HG03097 (cell line): ENCODE results near the gene SLC39A1.
A peak's percentile ranks its signal among the peaks of the same experiment; 100 is the strongest.
"Not testable (repeated sequence)": the region's sequence is repeated elsewhere in the genome, so short reads cannot be mapped to it uniquely, and the experiment has no call there.

ENCODE experiments used
- ATAC-seq: cut with Tn5 transposase; IDR thresholded peaks from one replicate; pipeline ENCODE4 v1.9.1; 2021; ENCODE audit not compliant: unreplicated experiment, low FRiP score

SLC39A1 gene, protein sequence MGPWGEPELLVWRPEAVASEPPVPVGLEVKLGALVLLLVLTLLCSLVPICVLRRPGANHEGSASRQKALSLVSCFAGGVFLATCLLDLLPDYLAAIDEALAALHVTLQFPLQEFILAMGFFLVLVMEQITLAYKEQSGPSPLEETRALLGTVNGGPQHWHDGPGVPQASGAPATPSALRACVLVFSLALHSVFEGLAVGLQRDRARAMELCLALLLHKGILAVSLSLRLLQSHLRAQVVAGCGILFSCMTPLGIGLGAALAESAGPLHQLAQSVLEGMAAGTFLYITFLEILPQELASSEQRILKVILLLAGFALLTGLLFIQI

DNA sequence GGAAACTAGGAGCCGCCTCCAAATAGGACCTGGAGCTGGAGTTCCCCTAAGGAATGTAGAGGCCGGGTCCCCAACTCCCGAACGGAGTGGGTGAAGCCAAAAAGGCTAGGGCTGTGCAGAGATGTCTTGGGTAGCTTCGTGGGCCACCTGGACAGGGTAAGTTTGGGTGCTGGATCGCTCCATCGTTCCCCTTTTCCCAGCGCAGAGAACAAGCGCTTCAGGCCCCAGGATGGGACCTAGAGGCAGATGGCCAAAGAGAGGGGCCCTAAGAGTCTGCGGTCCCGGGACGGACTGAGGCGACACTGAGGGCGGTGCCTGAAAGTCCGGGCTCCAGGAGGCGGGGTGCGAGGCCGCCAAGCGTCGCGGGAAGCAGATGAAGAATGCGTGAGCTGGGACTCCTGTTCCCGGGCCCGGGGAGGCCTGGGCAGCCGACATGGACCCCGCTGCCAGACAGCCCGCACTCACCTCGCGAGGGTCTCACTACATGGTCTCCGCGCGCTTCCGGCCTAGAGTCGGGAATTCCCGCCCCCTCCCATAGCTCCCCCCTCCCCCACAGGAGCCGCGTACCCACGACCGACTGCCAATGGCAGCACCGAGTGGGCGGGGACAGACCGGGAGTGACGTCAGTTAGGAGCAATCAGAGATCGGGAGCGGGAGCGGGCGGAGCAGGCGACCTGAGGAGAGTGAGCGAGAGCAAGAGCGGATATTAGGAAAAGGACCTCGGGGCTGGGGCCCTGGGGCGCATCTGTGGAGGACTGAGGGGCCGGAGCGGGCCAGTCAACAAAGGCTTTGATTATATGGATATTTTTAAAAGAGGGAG is at the start of gene SLC39A1:
Gene SLC39A1 (minus strand): TSS at position 508 of the 820 bp plus-strand sequence. CDS start 822 bp downstream, outside the sequence.
- peak; percentile 35 for ATAC-seq

DNA sequence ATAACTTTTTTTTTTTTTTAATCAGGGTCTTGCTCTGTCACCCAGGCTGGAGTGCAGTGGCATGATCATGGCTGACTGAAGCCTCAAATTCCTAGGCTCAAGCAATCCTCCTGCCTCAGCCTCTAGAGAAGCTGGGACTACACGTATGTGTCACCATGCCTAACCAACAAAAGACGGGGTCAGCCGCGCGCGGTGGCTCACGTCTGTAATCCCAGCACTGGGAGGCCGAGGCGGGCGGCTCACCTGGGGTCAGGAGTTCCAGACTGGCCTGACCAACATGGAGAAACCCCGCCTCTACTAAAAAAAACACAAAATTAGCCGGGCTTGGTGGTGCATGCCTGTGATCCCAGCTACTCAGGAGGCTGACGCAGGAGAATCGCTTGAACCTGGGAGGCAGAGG is 49.2 kb upstream of the SLC39A1 start:
- not testable (repeated sequence) for ATAC-seq

DNA sequence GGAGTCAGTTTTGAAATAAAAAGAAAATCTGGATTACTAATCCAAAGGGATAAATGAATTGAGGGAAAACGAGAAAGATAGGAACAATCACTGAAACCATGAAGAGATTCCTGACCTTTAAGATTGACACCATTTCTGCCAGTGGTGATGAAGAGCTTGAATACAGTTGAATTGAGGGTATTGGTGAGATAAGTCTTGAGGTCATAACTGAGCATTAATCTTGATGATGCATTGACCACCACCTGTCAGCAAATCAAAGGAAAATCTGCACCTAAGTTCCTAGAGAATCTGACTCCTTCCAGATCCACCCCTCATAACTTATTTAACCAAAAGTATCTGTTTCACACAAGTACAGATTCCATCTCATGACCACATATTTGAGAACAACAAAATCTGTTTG is 48.8 kb upstream of the SLC39A1 start:
- ATAC-seq: no peak

DNA sequence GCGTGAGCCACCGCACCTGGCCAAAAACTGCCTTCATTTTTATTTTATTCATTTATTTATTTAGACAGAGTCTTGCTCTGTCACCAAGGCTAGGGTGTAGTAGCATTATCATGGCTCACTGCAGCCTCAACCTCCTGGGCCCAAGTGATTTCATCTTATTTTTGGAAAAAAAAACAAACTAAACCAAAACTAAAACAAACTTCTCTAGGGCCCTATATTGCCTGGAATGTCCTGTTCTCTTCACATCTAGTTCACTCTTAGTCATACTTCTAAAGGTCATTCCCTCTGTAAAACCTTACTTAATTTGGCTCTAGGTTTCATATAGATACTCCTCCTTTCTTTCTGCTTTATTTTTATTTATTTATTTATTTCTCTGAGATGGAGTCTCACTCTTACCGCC is 42.8 kb upstream of the SLC39A1 start:
- ATAC-seq: no peak

DNA sequence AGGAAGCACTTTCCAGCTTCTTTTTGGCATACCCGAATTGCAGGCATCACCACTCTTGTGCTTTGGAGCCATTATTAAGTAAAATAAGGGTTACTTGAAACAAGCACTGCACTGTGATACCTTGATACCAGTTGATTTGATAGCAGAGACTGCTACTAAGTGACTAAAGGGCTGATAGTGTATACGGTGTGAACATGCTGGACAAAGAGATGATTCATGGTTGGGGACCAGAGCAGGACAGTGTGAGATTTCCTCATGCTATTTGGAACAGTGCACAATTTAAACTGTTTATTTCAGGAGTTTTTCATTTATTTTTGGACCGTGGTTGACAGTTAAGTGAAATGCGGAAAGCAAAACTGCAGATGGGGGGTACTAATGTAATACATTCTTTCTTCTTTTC is 37.1 kb upstream of the SLC39A1 start:
- no peak for ATAC-seq

DNA sequence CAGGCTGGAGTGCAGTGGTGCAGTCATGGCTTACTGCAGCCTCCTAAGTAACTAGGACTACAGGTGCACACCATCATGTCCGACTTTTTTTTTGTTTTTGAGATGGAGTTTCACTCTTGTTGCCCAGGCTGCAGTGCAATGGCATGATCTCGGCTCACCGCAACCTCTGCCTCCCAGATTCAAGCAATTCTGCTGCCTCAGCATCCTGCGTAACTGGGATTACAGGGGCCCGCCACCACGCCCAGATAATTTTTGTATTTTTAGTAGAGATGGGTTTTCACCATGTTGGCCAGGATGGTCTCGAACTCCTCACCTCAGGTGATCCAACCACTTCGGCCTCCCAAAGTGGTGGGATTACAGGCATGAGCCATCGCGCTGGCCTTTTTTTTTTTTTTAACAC is 33.5 kb upstream of the SLC39A1 start:
- not testable (repeated sequence) for ATAC-seq

DNA sequence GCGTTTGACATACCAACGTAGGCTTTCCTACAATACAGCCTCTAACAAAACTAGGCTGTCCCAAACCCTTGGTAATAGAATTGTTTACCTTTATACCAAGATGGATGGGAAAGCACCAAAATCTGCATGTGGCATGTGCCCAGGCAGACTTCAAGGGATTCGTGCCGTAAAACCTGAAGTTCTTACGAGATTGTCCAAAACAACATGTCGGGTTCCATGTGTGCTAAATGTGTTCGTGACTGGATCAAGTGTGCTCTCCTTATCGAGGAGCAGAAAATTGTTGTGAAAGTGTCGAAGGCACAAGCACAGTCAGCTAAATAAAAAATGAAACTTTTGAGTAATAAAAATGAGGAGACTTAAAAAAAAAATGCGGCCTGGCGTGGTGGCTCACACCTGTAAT is 32.3 kb upstream of the SLC39A1 start:
- ATAC-seq: no peak

DNA sequence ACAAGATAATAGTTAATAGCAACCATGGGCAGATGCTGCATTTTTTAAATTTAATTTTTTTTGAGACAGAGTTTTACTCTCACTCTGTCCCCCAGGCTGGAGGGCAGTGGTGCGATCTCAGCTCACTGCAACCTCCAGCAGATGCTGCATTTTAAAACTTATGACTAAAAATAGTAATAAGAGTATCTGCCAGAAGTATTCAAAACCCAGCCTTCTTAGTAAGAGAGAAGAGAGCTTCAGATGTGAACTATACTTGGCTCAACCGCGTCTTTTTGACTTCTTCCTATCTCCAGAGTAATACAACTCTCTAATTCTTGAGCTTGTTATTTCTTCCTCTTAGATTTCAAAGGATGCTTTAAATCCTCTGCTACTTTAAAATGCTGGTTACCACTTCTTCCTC is 31.9 kb upstream of the SLC39A1 start:
- ATAC-seq: no peak

DNA sequence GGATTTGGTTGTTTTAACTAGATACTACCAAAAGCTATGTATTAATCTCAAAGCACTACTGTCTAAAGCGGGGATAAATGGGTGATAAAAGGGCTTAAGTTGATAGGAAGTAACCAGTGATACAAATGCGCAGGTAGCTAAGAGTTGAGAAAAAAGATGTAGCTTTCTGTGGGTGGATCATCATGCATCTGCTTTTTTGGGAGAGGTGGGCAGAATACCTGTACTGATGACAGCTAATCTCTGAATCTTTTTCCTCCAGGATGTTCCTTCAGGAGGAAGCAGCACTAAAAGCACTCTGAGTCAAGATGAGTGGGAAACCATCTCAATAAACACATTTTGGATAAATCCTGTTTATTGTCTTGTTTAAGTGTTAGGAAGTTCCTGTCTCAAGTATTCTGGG is 28.5 kb upstream of the SLC39A1 start:
- ATAC-seq: no peak

DNA sequence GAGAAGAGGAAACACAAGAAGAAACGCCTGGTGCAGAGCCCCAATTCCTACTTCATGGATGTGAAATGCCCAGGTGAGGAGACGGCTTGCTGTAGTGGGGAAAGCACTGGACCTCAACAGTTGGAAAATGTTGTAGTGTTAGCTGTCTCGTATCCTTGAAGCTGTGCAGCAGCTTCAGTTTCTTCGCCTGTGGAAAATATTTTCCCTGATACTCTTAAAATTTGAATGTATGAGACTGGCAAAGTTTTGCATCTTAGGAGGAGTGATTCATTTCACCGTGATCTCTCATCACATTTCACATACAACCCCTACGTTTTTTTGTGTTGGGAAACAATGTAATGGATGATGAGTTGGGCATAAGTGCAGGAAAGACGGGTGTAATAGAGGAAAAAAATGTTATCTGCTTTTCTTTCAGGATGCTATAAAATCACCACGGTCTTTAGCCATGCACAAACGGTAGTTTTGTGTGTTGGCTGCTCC is 27.9 kb upstream of the SLC39A1 start:
- no peak for ATAC-seq

DNA sequence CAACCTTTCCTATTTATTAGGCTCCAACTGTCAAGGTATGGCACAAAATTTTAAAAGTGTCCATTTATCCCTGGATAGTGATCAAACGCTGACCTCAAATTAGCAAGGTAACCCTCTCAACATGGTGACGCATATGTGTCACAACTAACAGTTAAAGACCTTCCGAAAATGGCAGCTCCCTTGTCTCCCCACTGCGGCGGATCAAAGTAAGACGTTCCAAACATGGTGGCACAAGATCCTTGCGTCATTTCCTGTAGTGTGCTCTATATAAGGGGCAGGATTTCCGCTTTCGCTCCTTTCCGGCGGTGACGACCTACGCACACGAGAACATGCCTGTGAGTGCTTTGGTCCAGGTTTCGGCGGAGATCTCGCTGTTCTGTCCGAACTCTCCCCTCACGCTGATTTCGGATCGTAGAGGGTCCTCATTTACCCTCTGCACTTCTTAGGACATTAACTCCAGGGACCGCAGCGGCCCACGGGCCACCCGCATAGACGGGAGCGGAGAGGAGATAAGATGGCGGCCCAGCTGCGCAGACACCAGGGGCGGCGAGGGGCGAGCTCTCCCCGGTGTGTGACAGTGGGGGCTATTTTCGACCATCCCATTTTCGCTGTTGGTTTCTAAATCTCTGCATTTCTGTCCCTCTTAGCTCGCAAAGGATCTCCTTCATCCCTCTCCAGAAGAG is 27.3 kb upstream of the SLC39A1 start, which contains the start of gene RPS27:
Gene RPS27 (plus strand): TSS at position 295 of the 683 bp plus-strand sequence. CDS start 35 bp downstream, at position 330.
- peak; percentile 81 for ATAC-seq

DNA sequence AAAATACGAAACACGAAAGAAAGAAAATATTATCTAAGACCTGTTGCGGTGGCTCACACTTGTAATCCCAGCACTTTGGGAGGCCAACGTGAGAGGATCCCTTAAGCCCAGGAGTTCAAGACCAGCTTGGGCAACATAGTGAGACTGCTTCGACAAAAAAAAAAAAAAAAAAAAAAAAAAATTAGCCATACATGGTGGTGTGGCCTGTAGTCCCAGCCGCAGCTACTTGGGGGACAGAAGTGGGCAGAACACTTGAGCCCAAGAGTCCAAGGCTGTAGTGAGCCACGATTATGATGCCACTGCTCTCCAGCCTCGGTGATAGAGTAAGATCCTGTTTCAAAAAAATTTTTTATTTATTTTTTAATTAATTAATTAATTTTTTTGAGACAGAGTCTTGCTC is 24.3 kb upstream of the SLC39A1 start:
- no peak for ATAC-seq

DNA sequence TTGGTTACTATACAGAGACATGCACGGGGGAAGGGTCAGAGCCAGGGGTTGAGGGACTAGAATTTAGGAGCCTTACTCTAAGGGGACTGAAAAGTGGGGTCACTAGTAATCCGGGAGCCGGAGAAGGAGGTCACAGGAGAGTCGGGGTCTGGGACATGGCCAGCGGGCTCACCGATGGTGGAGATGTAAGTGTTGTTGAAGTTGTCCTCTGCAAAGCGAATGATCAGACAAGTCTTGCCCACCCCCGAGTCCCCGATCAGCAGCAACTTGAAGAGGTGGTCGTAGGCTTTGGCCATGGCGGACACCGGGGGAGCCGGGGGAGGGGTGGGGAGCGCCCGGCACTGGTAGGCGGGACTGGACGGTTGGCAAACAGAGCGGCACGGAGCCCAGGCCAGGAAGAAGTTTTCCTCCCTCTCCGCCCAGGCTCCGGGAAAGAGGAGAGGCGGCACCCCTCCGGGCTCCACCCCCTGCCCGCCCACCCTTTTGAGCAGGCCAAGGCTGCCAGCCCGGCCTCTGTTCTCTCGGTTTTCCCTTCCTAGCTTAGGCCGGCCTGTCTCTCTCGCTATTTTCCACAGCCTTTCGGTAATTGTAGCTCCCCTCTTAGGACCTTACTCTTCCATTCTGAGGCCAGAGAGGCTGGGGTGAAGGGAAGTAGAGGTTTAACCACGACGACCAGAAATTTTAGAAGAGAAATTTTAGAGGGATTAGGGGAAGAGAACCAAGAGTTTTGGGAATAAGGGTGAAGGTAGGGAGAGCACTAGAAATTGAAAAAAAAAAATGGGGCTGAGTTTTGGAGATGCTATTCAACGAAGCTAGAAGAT is 22.8 kb upstream of the SLC39A1 start, which contains the start of gene RAB13:
Gene RAB13 (minus strand): TSS at position 399 of the 821 bp plus-strand sequence. CDS start 103 bp downstream, at position 296.
- ATAC-seq: no peak

DNA sequence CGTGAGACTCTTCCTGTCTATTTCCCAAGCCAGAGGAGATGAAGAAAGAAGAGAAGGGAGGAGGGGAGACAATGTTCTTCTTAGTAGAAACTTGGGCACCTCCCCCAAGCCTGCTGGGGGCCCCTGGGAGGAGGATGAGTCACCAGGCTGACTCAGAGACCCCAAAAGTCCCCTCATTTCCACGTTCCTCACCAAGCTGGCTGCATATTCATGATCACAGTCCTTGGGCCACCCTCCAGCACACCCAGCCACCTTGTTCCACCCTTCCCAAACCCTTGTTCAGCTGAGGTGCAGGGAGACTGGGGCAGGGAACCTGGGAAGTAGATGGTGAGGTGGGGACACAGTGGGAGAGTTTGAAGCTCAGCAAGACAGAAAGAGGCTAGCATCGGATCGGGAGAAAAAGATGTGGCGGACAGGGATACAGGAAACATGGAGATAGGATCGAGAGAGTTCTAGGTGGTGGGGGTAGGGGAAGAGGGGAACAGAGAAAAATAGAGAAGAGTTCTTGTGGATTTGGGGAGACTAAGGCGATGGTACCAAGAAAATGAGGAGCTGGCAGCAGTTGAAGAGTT is 22.1 kb upstream of the SLC39A1 start:
- ATAC-seq: no peak

DNA sequence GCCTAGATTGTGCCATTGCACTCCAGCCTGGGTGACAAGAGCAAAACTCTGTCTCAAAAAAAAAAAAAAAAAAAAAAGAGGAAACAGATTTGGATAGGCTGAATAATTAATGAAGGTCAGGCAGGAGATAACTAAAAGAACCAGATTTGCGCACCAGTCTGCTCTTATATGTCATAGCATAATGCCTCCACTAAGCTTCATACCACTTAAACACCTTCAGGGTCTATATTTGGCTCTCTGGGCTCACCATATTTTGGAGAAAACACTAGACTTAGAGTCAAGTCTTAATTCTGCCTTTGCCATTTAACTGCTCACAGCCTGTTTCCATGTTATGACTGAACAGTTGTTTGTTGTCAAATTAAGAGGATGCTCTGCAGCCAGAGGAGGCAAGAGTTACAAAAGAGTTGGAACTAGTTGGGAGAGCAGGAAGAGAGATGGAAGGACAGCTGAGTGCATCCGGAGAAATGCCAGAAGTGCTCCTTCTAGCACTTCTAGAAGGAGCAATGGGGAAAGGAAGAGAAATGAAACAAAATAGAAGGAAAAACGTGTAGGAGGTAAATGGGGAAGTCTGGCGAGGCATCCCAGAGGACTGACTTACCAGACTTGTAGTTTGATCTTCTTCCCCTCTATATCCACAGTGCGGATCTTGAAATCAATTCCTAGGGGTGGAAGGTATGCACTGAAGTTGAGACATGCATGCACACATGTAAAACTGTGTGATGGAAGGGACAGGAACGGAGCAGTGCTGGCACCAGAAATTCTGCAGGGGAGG is 21.0 kb upstream of the SLC39A1 start:
- no peak for ATAC-seq

DNA sequence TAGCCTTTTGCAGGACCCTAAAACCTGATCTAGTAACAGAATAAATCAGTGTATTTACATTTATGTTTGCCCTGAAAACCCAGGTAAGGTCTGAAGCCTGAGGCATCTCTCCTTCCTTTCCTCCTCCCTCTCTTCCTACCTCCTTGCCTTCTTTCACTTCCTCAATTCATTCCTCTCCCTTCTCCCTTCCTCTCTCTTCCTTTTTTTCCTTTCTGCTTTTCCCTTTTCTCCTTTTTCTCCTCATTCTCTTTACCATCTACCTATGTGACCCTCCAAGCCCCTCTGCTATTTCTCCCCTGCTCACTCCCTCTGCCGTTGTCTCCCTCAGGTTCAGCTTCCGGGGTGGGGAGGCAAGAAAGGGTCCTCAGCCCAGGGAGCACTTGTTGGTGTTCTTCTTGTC is 18.4 kb upstream of the SLC39A1 start:
- not testable (repeated sequence) for ATAC-seq

DNA sequence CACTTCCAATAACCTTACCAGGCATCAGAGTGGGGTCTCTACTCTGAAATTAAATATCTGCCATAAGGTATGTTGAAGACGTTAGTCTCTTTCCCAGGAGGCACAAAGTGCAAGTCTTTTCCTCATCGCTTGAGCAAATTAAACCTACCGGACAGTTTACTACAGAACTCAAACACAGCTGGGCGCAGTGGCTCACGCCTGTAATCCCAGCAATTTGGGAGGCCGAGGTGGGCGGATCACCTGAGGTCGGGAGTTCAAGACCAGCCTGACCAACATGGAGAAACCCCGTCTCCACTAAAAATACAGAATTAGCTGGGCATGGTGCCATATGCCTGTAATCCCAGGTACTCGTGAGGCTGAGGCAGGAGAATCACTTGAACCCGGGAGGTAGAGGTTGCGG is 15.8 kb upstream of the SLC39A1 start:
- not testable (repeated sequence) for ATAC-seq

DNA sequence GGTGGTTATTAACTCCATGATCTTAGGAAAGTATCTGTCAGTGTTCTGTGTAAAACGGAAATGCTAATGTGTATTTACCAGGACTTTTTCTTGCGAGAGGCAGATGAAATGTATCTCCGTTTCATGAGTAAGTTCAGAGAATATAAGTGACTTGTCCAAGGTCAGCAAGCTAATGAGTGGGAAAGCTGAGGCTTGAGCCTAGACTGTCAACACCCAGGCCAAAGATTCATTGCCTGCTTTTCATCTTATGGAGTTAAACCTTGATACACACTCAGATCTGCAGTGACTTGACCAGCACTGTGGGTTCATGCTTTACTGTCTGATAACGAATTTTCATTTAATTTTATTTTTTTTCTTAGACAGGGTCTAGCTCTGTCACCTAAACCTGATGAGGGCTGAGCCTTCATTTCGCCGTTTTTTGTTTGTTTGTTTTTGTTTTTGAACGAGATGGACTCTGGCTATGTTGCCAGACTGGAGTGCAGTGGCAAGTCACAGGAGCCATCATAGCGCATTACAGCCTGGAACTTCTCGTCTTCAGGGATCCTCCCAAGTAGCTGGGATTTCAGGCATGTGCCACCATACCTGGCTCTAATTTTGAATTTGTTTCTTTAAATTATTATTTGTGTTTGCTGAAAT is 15.1 kb upstream of the SLC39A1 start:
- no peak for ATAC-seq
